DMS53 treated with DMSO at 0.1 percent for 48 hours (cell line): ENCODE data around the gene SLC9A3.
"Not testable (repeated sequence)": the region's sequence is repeated elsewhere in the genome, so short reads cannot be mapped to it uniquely, and the experiment has no call there.

Source experiments
- DNase-seq: peaks from one replicate; lab custom pipeline; 2025; ENCODE audit not compliant: unreplicated experiment; lab: John Stamatoyannopoulos, UW

The SLC9A3 gene

DNA sequence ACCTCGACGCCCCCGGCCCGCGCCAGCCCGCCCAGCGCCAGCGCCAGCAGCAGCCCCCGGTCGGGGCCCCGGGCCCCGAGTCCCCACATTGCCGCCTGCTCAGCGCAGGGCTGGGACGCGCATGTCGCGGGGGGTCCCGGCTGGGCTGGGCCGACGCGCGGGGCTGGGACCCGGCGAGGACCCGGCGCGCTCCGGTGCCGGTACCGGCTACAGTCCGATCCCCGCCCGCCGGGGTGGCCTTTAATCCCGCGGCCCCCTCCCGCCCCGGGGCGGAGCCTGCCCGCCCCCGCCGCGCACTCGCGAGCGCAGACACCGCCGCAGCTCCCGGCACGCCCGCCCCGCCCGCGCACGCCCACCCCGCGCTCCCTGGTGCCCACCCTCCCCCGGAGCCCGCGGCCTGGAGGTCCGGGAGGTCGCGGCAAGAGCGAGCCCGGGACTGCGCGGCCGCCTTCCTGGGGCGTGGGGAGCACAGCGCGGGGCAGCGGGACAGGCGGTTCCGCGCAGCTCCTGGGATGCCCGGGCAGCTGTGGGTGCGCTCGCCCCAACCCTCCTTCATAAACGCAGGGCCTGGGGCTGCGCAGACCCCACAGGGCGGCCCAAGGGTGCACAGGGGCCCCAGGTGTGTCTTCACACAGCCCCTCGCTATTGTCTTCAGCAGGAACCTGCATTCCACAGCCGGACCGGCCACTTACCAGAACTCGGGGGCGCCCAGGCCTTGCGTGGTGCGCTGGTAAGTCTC is at the start of gene SLC9A3:
Gene SLC9A3, minus strand, starts transcription at position 216 of the 739 bp plus-strand sequence.
- DNase-seq: no peak

DNA sequence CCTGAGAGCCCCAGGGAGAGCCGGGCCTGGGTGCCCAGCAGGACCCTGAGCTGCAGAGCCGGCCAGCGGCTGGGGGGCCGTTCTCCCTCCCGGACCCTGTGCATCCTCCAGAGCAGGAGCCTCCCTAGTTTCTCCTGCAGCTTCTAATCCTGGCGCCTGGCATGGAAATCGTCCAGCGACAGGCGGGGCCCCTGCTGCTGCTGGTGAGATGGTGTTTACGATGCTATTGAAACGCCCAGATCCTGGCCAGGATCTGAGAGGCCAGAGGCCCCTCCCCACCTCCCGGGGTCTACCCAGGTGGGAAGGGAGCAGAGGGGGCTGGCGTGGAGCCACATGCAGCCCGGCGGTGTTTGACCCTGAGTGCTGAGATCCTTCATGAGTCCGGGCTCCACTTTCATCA is 49.7 kb upstream of the SLC9A3 start:
- DNase-seq: no peak

DNA sequence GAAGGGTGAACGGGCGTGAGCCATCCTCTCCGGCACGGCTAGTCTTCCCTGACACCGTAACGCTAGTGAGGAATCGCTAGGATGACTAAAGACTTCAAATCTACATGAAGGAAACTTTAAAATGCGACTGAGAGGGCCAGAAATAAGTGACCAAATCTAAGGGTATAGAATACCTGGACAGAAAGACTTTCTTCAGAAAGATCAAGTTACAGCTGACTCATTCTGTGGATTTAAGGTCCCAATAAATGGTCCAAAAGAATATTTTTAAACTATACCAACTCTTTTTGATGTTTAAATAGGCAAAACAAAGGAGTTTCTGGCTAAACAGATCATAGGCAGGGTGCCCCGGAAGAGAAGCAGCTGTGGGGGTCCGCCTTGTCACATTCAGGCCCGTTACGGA is 49.0 kb upstream of the SLC9A3 start:
- DNase-seq: no peak

DNA sequence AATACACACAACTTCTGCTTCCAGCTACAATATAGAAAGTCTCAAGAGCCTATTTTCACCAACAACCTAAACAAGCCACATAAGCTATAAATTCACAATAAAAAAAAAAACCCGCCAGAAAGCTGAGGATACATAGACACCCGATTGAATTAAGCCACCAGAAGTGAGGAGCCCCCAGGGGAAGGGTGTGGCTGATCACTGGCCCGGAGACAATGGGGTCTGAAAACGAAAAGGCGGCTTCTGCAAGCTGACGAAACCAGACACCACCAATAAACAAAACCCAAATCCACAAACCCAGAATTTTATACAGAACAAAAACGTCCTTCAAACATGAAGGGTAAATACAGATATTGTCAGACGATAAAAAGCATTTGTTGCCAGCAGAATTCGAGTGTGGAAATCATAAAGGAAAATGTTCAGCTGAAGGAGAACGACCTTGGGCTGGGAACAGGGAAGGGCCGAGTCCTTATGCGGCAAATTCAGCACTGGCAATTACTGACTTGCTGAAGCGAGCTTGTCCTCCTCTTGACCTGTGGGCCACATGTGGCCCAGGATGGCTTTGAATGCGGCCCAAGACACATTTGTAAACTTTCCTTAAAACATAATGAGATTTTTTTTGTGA is 48.3 kb upstream of the SLC9A3 start:
- DNase-seq: no peak

DNA sequence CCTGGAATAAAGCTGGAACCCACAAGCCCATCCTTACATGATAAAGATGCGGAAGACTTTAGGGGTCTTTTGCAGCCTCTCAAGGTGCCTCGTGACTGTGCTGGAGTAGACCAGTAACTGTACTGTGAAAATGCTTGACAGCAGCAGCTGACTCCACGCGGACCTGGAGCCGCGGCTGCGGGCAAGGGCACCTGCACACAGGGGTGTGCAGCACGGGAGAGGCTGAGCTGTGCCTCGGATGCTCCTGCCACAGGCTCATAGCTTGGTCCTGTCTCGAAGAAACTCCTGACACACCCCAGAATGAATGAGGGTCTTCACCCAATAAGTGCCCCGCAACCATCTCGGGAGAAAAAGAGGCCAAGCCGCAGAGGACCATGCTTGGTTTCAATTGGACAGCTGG is 47.5 kb upstream of the SLC9A3 start:
- DNase-seq: no peak

DNA sequence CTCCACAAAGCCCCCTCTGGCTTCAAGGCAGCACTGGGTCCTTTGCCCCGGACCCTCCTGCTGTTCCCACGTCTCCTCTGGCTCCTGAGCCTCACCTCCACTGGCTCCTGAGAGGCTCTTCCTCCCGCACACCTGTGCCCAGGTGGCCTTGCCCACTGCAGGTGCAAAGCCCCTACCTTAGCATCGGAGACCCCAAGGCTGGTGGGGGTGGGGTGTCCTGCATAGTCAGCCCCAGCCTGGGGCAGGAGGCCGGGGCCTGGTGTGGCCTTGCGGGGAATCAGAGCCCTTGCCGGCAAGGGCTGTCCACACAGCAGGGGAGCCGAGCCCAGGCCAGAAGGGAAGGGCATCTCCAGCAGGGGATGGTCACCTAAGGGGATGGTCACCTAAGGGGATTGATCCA is 46.6 kb upstream of the SLC9A3 start:
- no peak for DNase-seq

DNA sequence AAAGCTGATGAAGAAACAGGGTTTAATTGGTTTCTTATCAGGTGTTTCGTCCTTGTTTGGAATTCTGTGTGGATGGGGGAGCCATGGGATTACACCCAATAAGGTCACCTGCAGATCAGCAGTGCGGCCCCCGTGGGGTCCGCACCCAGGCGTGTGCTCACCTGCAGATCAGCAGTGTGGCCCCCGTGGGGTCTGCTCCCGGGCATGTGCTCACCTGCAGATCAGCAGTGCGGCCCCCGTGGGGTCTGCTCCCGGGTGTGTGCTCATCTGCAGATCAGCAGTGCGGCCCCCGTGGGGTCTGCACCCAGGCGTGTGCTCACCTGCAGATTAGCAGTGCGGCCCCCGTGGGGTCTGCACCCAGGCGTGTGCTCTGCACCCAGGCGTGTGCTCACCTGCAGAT is 46.2 kb upstream of the SLC9A3 start:
- DNase-seq: no peak

DNA sequence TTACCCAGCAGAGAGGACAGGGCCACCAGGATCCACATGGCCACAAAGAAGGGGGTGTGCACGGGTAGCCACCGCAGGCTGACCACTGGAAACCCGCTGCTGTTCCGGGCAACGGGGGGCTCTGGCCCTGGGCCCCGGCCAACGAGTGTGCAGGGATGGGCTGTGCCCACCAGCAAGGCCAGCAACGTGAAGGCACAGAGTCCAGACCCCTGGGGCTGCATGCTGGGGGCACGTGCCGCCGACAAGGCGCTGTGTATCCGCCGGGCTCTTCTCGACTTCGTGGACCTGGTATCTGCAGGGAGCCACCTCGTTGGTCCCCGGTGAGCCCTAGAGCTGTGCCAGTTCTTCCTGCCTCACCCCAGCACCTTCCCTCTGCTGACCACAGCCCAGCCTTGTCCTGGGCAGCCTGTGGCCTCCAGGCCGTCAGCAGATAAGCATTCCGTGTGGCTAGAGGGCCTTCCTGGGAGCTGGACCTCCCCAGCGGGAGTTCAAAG is 45.7 kb upstream of the SLC9A3 start:
- DNase-seq: no peak

DNA sequence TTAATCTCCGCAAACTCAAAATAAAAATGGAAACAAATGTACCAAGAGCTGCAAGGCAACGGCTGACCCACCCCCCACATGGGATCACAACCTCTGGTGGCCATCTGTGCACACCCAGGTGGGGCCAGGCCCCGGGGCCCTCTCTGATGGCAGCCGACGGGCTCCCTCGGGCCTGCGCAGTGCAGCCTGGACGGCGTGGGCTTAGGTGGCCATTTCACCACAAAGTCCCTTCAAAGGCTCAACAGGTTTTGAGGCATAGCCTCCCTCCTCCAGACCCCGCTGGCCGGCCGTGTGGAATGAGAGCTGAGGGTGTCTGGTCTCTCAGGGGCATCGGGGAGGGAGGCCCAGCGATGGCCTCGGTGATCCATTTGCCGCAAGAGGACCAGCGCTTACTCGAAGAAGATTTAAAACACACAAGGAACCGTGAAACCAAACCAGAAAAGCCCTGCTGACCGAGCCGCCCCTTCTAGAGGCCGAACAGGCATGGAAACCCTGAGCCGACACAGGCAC is 45.2 kb upstream of the SLC9A3 start:
- DNase-seq: no peak

DNA sequence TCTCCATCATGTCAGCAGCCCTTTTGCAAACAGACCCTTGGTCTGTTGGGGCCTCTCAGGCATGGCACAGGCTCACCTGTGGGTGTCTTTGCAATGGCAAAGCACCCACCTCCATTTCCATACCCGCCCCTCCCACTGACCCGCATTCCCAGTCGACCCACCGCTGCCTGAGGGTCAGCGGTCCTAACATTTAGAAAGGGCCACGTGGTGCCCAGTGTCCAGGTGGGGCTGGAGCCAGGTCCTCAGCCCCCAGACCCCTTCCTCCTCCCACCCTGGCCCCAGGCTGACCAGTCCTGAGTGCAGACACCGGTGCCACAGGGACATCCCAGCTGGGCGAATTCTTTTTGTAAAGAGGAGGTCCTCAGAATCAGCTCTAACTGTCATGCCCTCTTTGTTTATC is 44.6 kb upstream of the SLC9A3 start:
- DNase-seq: no peak

DNA sequence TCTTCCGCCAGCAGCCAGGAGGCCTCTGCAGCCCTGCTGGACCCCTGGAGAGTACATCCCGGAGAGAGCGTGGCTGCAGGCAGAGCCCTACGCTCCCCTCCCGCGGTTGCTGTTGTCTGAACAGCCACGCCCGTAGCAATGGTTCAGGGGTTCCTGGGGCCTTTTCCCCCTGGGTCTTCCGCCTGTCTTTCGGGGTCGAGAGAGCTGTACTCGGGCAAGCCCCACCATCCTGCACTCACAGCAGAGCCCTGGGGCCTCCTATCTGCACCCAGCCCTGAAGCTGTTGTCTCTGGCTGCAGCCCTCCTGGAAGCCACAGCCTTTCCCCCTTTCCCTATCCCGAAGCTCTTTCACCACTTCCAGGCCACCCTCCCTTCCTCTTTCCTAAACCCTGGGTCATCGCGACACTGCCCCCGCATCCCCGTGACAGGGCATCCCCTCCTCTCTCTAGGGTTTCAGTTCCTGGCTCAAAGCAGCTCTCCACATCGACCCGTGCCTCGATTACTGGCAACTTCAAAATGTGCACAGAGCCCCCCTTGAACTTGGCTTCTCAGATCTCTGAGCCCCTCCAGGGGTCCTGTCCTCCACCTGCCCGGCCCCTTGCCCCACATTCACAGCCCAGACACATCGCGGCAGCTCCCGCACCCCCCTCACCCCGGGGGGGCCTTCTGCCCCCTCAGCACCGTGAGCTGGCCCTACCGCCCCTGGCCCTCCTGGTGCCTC is 44.0 kb upstream of the SLC9A3 start:
- DNase-seq: no peak

DNA sequence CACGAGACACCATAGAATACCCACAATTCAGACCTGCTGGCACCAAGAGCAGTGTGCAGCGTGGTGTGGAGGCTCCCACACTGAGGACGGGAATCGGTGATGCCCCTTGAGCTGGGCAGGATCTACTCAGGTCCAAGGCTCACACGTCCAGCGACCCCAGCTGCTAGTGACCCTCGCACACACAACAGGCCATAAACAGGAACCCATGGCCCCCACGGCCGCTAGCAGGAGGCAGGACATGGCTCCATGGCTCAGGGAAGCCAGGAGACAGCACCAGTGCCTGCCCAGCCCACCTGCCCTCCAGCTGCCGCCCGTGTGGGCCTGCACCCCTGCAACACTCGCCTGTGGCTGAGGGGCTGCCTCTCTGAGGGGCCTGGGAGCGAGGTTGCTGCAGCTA is 43.4 kb upstream of the SLC9A3 start:
- DNase-seq: no peak

DNA sequence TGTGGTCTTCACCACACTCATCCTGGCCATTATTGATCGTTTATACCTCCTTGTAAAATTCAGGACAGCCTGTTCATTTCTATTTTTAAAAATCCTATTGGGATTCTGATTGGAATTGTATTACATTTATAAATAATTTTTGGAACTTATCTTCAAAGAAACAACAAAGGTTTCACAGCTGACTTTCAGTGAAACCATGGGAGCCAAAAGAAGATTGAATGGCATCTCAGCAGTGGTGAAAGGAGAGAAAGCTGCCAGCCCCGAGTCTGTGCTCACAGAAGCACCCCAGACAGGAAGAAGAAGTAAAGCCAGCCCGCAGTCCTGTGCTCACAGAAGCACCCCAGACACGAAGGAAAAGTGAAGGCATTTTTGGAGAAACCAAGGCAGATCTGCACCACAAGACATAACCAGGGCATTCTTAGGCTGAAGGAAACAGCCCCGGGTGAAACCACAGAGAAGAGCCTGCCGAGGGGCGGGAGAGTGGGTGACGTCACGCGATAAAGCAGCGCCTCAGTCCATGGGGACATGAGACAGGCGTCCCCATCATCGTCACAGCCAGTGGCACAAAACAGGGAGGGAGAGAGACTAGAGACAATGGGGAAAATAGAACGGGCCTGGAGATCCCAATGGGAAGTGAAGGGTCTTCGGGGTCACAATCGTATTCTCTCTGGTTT is 42.5 kb upstream of the SLC9A3 start:
- no peak for DNase-seq

DNA sequence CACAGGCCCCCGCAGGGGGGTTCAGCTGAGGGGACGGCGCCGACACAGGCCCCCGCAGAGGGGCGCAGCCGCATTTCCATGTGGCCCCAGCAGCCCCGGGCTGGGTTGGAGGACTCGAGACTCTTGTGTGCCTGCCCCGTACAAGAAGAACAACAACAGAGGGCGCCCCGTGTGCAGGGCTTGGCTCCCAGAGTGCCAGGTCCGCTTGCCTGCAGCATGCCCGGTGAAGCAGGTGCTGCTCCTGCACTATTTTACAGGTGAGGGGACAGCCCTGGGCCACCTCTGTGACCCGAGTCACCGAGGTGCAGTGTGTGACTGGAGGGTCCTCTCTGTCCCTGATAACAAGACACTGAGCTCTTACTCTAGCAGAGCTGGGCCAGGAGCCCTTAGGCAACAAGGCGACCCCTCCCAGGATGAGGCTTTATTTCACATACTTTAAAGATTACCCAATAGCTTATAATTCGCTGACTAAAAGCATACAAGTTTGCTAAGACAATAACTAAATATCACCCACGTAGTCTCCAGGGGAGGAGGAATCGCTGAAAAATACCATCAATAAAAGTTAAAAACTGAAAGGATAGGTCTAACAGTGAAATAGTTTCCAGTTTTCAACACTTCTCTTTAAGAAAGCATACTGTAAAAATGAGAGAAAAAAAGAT is 41.7 kb upstream of the SLC9A3 start:
- DNase-seq: no peak

DNA sequence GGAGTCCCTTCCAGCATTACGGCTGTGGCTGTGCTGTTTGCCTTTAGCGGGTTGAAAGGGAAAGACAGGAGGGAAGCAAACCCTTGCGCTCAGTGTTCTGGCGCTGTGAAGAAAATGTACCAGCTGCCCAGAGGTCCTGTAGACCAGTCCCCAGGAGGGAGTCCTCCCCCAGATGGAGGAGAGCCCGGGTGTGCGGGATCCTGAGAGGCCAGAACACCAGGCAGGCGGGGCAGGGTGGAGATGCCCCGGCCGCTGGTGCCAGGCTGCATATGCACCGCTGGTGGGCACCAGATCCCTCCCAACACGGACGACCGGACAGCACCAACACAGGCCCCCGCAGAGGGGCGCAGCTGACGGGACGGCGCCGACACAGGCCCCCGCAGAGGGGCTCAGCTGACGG is 37.2 kb upstream of the SLC9A3 start:
- DNase-seq: no peak

DNA sequence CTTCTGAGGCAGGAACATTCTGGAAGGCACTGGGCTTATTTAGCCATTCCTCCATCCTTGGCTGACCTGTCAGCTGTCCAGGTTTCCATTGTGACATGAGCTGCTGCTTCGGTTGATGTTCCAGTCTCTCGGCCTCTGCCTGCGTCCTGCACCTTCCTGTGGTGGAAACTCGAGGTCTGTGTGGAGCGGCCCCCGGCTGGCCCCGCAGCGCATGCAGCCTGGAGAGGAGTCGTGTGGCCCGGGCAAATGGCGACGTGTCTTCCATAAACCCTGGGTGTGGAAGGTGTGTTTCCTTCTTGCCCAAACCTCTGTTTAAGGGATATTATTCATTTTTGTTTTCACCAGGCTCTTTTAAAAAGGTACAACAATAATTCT is 36.5 kb upstream of the SLC9A3 start:
- DNase-seq: no peak

DNA sequence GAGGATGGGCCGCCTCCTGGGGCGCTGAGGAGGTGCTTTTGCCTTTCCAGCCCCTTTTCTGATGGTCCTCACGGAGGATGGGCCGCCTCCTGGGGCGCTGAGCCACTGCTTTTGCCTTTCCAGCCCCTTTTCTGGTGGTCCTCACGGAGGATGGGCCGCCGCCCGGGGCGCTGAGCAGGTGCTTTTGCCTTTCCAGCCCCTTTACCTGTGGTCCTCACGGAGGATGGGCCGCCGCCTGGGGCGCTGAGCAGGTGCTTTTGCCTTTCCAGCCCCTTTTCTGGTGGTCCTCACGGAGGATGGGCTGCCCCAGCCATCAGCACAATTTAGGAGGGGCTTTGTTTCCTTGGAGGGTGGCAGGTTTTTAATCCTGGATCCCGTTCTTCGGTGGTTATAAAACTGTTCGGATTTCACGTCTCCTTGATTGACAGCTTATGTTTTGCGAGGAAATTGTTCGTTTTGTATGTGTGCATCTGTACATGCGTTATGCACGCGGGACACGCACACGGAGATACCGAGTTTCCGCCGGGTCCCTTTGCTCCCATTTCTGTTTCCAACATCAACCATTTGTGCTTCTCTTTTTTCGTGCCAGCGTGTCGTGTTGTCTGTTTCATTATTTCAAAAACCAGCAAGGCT is 34.7 kb upstream of the SLC9A3 start:
- no peak for DNase-seq

DNA sequence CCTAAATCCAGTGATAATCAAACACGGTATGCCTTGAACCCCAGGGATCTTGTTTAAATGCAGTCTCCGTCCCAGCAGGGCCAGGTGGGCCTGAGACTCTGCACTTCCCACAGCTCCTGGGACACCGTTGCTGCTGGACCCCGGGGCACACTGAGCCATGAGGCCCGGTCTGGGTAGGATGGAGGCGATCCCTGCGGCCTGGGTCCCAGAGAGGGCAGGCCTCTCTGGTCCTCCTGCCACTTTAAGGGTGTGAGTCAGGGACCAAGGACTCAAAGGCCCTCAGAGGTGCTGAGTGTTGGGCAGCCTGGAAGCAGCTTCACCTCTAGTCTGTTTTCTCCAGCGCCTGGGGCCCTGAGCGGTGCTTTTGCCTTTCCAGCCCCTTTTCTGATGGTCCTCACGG is 34.1 kb upstream of the SLC9A3 start:
- no peak for DNase-seq

DNA sequence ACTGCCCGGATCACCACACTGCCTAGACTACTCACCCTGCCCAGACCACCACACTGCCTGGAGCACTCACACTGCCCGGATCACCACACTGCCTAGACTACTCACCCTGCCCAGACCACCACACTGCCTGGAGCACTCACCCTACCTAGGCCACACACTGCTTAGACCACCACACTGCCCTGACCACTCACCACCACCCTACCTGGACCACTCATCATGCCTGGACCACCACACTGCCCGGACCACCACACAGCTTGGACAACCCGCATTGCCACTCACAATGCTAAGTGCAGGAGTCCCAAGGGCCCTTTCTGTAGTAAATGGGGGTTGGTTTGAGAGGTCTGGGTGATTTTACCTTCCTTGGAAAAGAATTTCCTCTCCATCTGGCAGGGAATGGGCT is 33.7 kb upstream of the SLC9A3 start:
- not testable (repeated sequence) for DNase-seq

DNA sequence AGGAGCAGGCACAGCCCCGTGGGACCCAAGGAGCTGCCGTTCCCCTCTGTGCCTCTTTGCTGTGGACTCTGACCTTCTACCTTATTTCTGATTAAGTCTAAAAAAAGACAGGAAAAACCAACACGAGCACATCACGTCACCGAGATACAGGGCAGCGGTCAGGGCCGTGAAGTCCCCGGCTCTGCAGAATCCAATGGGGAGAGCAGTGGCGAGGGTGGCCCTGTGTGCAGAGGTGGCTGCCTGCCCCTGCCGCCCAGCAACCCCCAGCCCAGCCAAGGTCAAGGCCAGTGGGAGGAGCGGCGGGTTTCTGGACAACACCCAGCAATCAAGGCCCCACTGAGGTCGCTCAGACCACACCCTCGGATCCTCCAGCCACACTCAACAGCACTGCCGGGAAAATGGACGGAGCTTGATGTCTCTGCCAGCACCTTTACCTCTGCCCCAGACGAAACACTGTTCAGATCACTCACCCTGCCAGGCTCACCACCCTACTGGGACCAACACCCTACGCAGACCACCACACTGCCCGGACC is 32.7 kb upstream of the SLC9A3 start:
- no peak for DNase-seq
